Uterus (tissue), 4 donors: ENCODE data around the gene CAPN13. TPM values are rescaled to one million over a fixed set of nuclear protein-coding genes. Genes with fewer than 3 reads are reported as not detected.

Source experiments
- DNase-seq, 2 donors: peaks; one replicate each; pipeline ENCODE4 v3.0.0-alpha.2; 2019 to 2020
- H3K27ac ChIP-seq, 2 donors: fragments of 200-600 bp; sonication (generic); 1 replicate in 1 of 2; 2 replicates in 1 of 2; pipeline ENCODE4 v1.5.1; 2016 to 2018
- H3K27me3 ChIP-seq, 2 donors: fragments of 200-600 bp; sonication (generic); one replicate each; pipeline ENCODE4 v1.5.1; 2018 to 2019; ENCODE audit warnings: control low read depth in 1 of 2
- H3K36me3 ChIP-seq, 2 donors: fragments of 200-600 bp; sonication (generic); one replicate each; pipeline ENCODE4 v1.5.1; 2019; ENCODE audit warnings: control low read depth in 1 of 2
- H3K4me1 ChIP-seq, 2 donors: fragments of 200-600 bp; sonication (generic); one replicate each; pipeline ENCODE4 v1.5.1; 2018 to 2019; ENCODE audit warnings: control low read depth in 1 of 2
- H3K4me3 ChIP-seq, 2 donors: fragments of 200-600 bp; sonication (generic); 1 replicate in 1 of 2; 2 replicates in 1 of 2; pipeline ENCODE4 v1.5.1; 2018 to 2019; ENCODE audit warnings: mild to moderate bottlenecking in 1 of 2
- H3K9me3 ChIP-seq, 2 donors: fragments of 200-600 bp; sonication (generic); one replicate each; pipeline ENCODE4 v1.5.1; 2019; ENCODE audit warnings: control low read depth in 1 of 2
- CTCF ChIP-seq, 4 experiments: fragments of 200-600 bp in 2 of 4; fragments of 450-650 bp in 2 of 4; sonication (generic) in 2 of 4; IDR thresholded peaks; one replicate each; pipeline ENCODE4 v1.5.1; 2016 to 2019; ENCODE audit warnings: antibody characterized with exemption in 4 of 4, mild to moderate bottlenecking in 2 of 4, moderate library complexity in 1 of 4
- POLR2A ChIP-seq, 2 donors: fragments of 450-650 bp; IDR thresholded peaks; one replicate each; pipeline ENCODE4 v1.6.1; 2016; ENCODE audit warnings: antibody characterized with exemption in 2 of 2, mild to moderate bottlenecking in 1 of 2, moderate library complexity in 1 of 2
- intact Hi-C: fragments of 100-400 bp; cut with DNase I; formaldehyde crosslinking; loops from one replicate; pipeline ENCODE4 v1.15.1; 2023; ENCODE audit warnings: low total_unique reads
- total RNA-seq, 4 donors: library from RNA; depleted of rRNA in 3 of 4; stranded (reverse); fragments of >200 nt in 3 of 4; gene quantifications; one replicate each; pipeline versions ENCODE4 v1.1.0 to v1.2.4, GENCODE V29; 2014 to 2023
- donor health status: DM: yes; HTN: yes; CAD: no.

Gene CAPN13
- total RNA-seq, 4 donors from 2014 or later, result 0.76 TPM; not detected in 3

DNA sequence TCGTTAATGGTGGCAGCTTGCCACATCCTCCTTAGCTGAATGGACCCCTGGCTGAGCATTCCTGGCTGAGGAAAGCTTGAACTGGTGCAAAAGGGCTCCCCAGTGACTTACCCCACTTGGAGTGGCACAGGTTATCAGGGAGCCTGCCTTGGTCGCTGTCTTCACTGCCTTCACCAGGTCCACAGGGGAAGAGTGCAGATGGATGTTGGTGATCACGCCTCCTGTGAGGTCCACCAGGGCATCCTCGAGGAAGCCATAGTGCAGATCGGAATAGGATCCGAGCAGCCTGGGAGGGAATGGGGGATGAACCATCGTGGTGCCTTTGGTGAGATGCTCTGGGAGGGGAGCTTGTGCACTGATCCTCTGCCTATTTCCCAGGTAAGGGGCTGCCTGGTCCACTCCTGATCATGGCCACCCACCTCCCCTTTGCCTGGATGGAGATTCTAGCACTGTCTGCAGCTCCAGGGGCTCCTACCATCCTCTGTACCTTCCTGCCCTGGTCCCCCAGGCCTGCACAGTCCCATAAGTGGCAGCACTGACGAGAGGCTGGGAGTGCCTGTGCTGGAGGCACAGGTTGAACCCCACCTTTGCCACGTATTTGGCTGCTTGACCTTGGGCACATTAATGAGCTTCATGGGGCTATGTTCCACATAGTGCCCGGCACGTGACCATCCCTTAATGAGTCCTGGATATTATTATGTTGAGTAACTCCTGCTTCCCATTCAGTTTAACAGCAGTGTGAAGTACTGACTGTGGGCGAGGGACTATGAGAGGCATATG lies 43.0 kb downstream of the CAPN13 start:
- no peaks in the 10 kb centered on the region for H3K36me3 ChIP-seq
- H3K9me3 ChIP-seq, result no peaks in the 10 kb centered on the region
- H3K27ac ChIP-seq, result no peak overlapping the region
- DNase-seq, result no peak
- H3K4me1 ChIP-seq, result no peaks in the 10 kb centered on the region
- intact Hi-C loops, result no loop called here
- TF ChIP-seq POLR2A (IDR thresholded peaks at IDR 0.05), result no peak
- no peak for TF ChIP-seq CTCF (IDR thresholded peaks at IDR 0.05)
- no peak overlapping the region for H3K4me3 ChIP-seq
- H3K27me3 ChIP-seq, result no peaks in the 10 kb centered on the region

DNA sequence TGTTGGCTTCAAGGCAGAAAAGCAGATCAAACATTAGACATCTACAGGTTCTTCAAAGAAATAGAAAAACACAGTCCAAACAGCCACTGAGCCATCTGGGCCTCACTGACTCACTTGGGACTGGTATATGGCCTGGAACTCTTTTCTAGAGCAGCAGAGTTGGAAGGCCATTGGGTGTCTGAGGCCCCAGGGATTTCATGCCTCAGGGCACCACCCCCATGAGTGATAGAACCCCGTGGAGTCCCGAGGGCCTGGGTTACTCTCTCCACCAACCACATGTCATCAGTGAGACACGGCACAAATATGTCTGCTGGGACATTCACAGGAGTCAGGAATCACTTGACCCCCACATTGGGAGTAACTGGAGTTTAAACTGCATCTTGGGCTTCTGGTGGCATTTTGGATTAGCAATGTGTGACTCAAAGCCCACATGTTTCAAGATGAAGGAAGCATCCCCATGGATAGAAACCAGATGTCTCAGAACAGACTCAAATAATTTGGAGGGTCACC lies 44.0 kb downstream of the CAPN13 start:
- no peaks in the 10 kb centered on the region for H3K36me3 ChIP-seq
- no peaks in the 10 kb centered on the region for H3K4me1 ChIP-seq
- H3K4me3 ChIP-seq, result no peak overlapping the region
- TF ChIP-seq CTCF (IDR thresholded peaks at IDR 0.05), result no peak
- H3K27ac ChIP-seq, result no peak overlapping the region
- intact Hi-C loops, result no loop called here
- no peaks in the 10 kb centered on the region for H3K9me3 ChIP-seq
- DNase-seq, result no peak
- no peaks in the 10 kb centered on the region for H3K27me3 ChIP-seq

DNA sequence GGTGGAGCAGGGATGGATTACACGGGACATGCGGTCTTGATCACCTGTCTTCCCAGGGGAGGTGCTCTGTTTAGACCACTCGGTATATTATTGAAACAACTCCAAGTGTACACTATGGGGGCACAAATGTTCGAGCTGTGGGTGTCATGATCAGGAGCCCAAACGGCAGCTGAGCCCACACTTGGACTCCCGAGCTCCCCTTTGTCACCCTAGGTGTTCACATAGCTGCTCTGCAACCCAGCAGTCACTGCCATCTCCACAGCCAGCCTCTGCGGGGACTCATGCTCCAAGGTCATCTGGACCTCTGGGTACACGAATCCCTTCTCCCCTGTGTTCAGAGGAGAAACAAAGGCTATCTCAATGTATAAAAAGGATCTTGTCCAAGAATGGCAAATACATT lies 46.0 kb downstream of the CAPN13 start:
- intact Hi-C loops, result no loop called here

DNA sequence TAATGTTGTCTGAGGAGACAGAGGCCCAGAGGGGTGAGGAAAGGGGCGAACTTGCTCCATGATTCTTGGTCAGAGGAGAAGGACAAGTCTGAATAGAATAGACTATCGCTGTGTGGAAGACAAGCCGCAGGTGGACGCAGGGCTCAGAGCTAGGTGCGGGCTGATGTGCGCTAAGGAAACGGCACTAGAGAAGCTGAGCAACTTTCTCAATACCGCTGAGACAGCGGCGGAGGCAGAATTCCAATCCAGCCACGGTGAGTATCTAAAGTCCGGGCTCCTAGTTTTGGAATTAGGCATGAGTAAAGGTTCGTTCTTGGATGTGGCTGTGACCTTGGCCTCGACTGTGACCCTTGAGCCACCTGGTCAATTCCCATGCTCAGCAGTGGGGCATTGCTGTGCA lies 47.8 kb downstream of the CAPN13 start:
- TF ChIP-seq CTCF (IDR thresholded peaks at IDR 0.05), result no peak
- no peak for TF ChIP-seq POLR2A (IDR thresholded peaks at IDR 0.05)
- H3K27me3 ChIP-seq, result no peaks in the 10 kb centered on the region
- DNase-seq, result no peak
- H3K9me3 ChIP-seq, result no peaks in the 10 kb centered on the region
- H3K27ac ChIP-seq, result no peak overlapping the region
- intact Hi-C loops, result no loop called here
- no peaks in the 10 kb centered on the region for H3K36me3 ChIP-seq
- no peaks in the 10 kb centered on the region for H3K4me1 ChIP-seq
- H3K4me3 ChIP-seq, result no peak overlapping the region

More for the DNA sequence above, 46.0 kb downstream of the CAPN13 start:
- no peak overlapping the region for H3K4me3 ChIP-seq
- H3K4me1 ChIP-seq, result no peaks in the 10 kb centered on the region
- no peak for DNase-seq
- no peak for TF ChIP-seq POLR2A (IDR thresholded peaks at IDR 0.05)
- no peak for TF ChIP-seq CTCF (IDR thresholded peaks at IDR 0.05)
- H3K27me3 ChIP-seq, result no peaks in the 10 kb centered on the region
- no peaks in the 10 kb centered on the region for H3K36me3 ChIP-seq
- H3K27ac ChIP-seq, result no peak overlapping the region
- H3K9me3 ChIP-seq, result no peaks in the 10 kb centered on the region

- no peak for TF ChIP-seq POLR2A (IDR thresholded peaks at IDR 0.05)
- no peak for TF ChIP-seq CTCF (IDR thresholded peaks at IDR 0.05)
- intact Hi-C loops, result no loop called here
- no peaks in the 10 kb centered on the region for H3K4me1 ChIP-seq
- H3K27me3 ChIP-seq, result no peaks in the 10 kb centered on the region
- H3K27ac ChIP-seq, result no peak overlapping the region
- H3K4me3 ChIP-seq, result no peak overlapping the region
- no peak for DNase-seq
- H3K36me3 ChIP-seq, result no peaks in the 10 kb centered on the region
- no peaks in the 10 kb centered on the region for H3K9me3 ChIP-seq
Observed at GRCh38 chr2:30758191-30758651, 49.0 kb downstream of the CAPN13 start.
